Measurements from ENCODE around the gene PGF.

The PGF gene

GRCh38 chr14:74909501-74909900 is 45.9 kb downstream of the PGF start:
- Histone ChIP-seq H3K27ac (ENCODE audit: low read length) (no peak overlapping the region), H3K4me3 (ENCODE audit: low read length in 2 of 2) (no peak overlapping the region), H3K9ac (ENCODE audit: low read length in 2 of 2) (no peak overlapping the region), H3K27me3 (ENCODE audit: control insufficient read depth in 1 of 2, insufficient read depth in 2 of 2, low read length in 2 of 2) (no peaks in the 10 kb centered on the region), H3K4me1 (ENCODE audit: control insufficient read depth, insufficient read depth, low read length) (peaks cover 22% of the 10 kb centered on the region), H3K9me3 (ENCODE audit: control insufficient read depth in 2 of 2, low read length in 2 of 2) (no peaks in the 10 kb centered on the region), H3K36me3 (ENCODE audit: control insufficient read depth in 2 of 2, insufficient read depth in 2 of 2, low read length in 2 of 2) (peaks cover 3 to 4% of the 10 kb centered on the region in 2 donors)

- peaks cover 22% of the 10 kb centered on the region for H3K4me1 ChIP-seq (ENCODE audit: control insufficient read depth, insufficient read depth, low read length)
- no peaks in the 10 kb centered on the region for H3K27me3 ChIP-seq (ENCODE audit: control insufficient read depth in 1 of 2, insufficient read depth in 2 of 2, low read length in 2 of 2)
- no peaks in the 10 kb centered on the region for H3K9me3 ChIP-seq (ENCODE audit: control insufficient read depth in 2 of 2, low read length in 2 of 2)
- peaks cover 5 to 7% of the 10 kb centered on the region in 2 donors for H3K36me3 ChIP-seq (ENCODE audit: control insufficient read depth in 2 of 2, insufficient read depth in 2 of 2, low read length in 2 of 2)
- no peak overlapping the region for H3K27ac ChIP-seq (ENCODE audit: low read length)
- H3K9ac ChIP-seq (ENCODE audit: low read length in 2 of 2): no peak overlapping the region
- H3K4me3 ChIP-seq (ENCODE audit: low read length in 2 of 2): no peak overlapping the region
Measured at GRCh38 chr14:74908861-74909341, 46.5 kb downstream of the PGF start.

- Histone ChIP-seq H3K27me3 (ENCODE audit: control insufficient read depth in 1 of 2, insufficient read depth in 2 of 2, low read length in 2 of 2) (no peaks in the 10 kb centered on the region), H3K4me1 (ENCODE audit: control insufficient read depth, insufficient read depth, low read length) (peaks cover 22% of the 10 kb centered on the region), H3K36me3 (ENCODE audit: control insufficient read depth in 2 of 2, insufficient read depth in 2 of 2, low read length in 2 of 2) (peaks cover 10 to 12% of the 10 kb centered on the region in 2 donors), H3K9ac (ENCODE audit: low read length in 2 of 2) (no peak overlapping the region), H3K4me3 (ENCODE audit: low read length in 2 of 2) (no peak overlapping the region), H3K9me3 (ENCODE audit: control insufficient read depth in 2 of 2, low read length in 2 of 2) (no peaks in the 10 kb centered on the region), H3K27ac (ENCODE audit: low read length) (no peak overlapping the region)
Measured at GRCh38 chr14:74907744-74908143, 47.7 kb downstream of the PGF start.

- H3K4me3 ChIP-seq (ENCODE audit: low read length in 2 of 2): no peak overlapping the region
- H3K9ac ChIP-seq (ENCODE audit: low read length in 2 of 2): no peak overlapping the region
Measured at GRCh38 chr14:74906925-74907521, 48.4 kb downstream of the PGF start.

GRCh38 chr14:74905595-74906142 is 49.7 kb downstream of the PGF start:
- peak overlapping the region in 1 of 2 donors; percentile 32 for H3K9ac ChIP-seq (ENCODE audit: low read length in 2 of 2)
- H3K27me3 ChIP-seq (ENCODE audit: control insufficient read depth in 1 of 2, insufficient read depth in 2 of 2, low read length in 2 of 2): no peaks in the 10 kb centered on the region
- peaks cover 22% of the 10 kb centered on the region for H3K4me1 ChIP-seq (ENCODE audit: control insufficient read depth, insufficient read depth, low read length)
- H3K9me3 ChIP-seq (ENCODE audit: control insufficient read depth in 2 of 2, low read length in 2 of 2): no peaks in the 10 kb centered on the region
- H3K27ac ChIP-seq (ENCODE audit: low read length): no peak overlapping the region
- no peak overlapping the region for H3K4me3 ChIP-seq (ENCODE audit: low read length in 2 of 2)
- H3K36me3 ChIP-seq (ENCODE audit: control insufficient read depth in 2 of 2, insufficient read depth in 2 of 2, low read length in 2 of 2): peaks cover 28 to 32% of the 10 kb centered on the region in 2 donors

More at GRCh38 chr14:74906925-74907521, 48.4 kb downstream of the PGF start:
- H3K9me3 ChIP-seq (ENCODE audit: control insufficient read depth in 2 of 2, low read length in 2 of 2): no peaks in the 10 kb centered on the region
- no peak overlapping the region for H3K27ac ChIP-seq (ENCODE audit: low read length)
- H3K27me3 ChIP-seq (ENCODE audit: control insufficient read depth in 1 of 2, insufficient read depth in 2 of 2, low read length in 2 of 2): no peaks in the 10 kb centered on the region
- peaks cover 16 to 20% of the 10 kb centered on the region in 2 donors for H3K36me3 ChIP-seq (ENCODE audit: control insufficient read depth in 2 of 2, insufficient read depth in 2 of 2, low read length in 2 of 2)
- H3K4me1 ChIP-seq (ENCODE audit: control insufficient read depth, insufficient read depth, low read length): peaks cover 22% of the 10 kb centered on the region

- Histone ChIP-seq H3K4me3 (ENCODE audit: low read length in 2 of 2) (no peak overlapping the region), H3K36me3 (ENCODE audit: control insufficient read depth in 2 of 2, insufficient read depth in 2 of 2, low read length in 2 of 2) (peaks cover 36 to 39% of the 10 kb centered on the region in 2 donors), H3K27me3 (ENCODE audit: control insufficient read depth in 1 of 2, insufficient read depth in 2 of 2, low read length in 2 of 2) (no peaks in the 10 kb centered on the region), H3K9me3 (ENCODE audit: control insufficient read depth in 2 of 2, low read length in 2 of 2) (no peaks in the 10 kb centered on the region), H3K27ac (ENCODE audit: low read length) (no peak overlapping the region), H3K4me1 (ENCODE audit: control insufficient read depth, insufficient read depth, low read length) (peaks cover 22% of the 10 kb centered on the region), H3K9ac (ENCODE audit: low read length in 2 of 2) (no peak overlapping the region)
Measured at GRCh38 chr14:74904635-74905503, 50.5 kb downstream of the PGF start.

GRCh38 chr14:74902941-74903705 is 52.3 kb downstream of the PGF start:
- Histone ChIP-seq H3K9ac (ENCODE audit: low read length in 2 of 2) (no peak overlapping the region), H3K9me3 (ENCODE audit: control insufficient read depth in 2 of 2, low read length in 2 of 2) (no peaks in the 10 kb centered on the region), H3K27me3 (ENCODE audit: control insufficient read depth in 1 of 2, insufficient read depth in 2 of 2, low read length in 2 of 2) (no peaks in the 10 kb centered on the region), H3K4me3 (ENCODE audit: low read length in 2 of 2) (no peak overlapping the region), H3K36me3 (ENCODE audit: control insufficient read depth in 2 of 2, insufficient read depth in 2 of 2, low read length in 2 of 2) (peaks cover 53 to 57% of the 10 kb centered on the region in 2 donors), H3K4me1 (ENCODE audit: control insufficient read depth, insufficient read depth, low read length) (peaks cover 22% of the 10 kb centered on the region), H3K27ac (ENCODE audit: low read length) (no peak overlapping the region)

- Histone ChIP-seq H3K27ac (ENCODE audit: low read length) (no peak overlapping the region), H3K4me3 (ENCODE audit: low read length in 2 of 2) (no peak overlapping the region), H3K9ac (ENCODE audit: low read length in 2 of 2) (no peak overlapping the region), H3K9me3 (ENCODE audit: control insufficient read depth in 2 of 2, low read length in 2 of 2) (no peaks in the 10 kb centered on the region), H3K27me3 (ENCODE audit: control insufficient read depth in 1 of 2, insufficient read depth in 2 of 2, low read length in 2 of 2) (no peaks in the 10 kb centered on the region), H3K36me3 (ENCODE audit: control insufficient read depth in 2 of 2, insufficient read depth in 2 of 2, low read length in 2 of 2) (peaks cover 83 to 85% of the 10 kb centered on the region in 2 donors), H3K4me1 (ENCODE audit: control insufficient read depth, insufficient read depth, low read length) (no peaks in the 10 kb centered on the region)
Measured at GRCh38 chr14:74898694-74899093, 56.7 kb downstream of the PGF start.

GRCh38 chr14:74898083-74898482 is 57.3 kb downstream of the PGF start:
- Histone ChIP-seq H3K36me3 (ENCODE audit: control insufficient read depth in 2 of 2, insufficient read depth in 2 of 2, low read length in 2 of 2) (peaks cover 87 to 89% of the 10 kb centered on the region in 2 donors), H3K27ac (ENCODE audit: low read length) (no peak overlapping the region), H3K9me3 (ENCODE audit: control insufficient read depth in 2 of 2, low read length in 2 of 2) (no peaks in the 10 kb centered on the region), H3K27me3 (ENCODE audit: control insufficient read depth in 1 of 2, insufficient read depth in 2 of 2, low read length in 2 of 2) (no peaks in the 10 kb centered on the region), H3K9ac (ENCODE audit: low read length in 2 of 2) (no peak overlapping the region), H3K4me1 (ENCODE audit: control insufficient read depth, insufficient read depth, low read length) (no peaks in the 10 kb centered on the region), H3K4me3 (ENCODE audit: low read length in 2 of 2) (no peak overlapping the region)

GRCh38 chr14:74897642-74898041 is 57.8 kb downstream of the PGF start:
- Histone ChIP-seq H3K27me3 (ENCODE audit: control insufficient read depth in 1 of 2, insufficient read depth in 2 of 2, low read length in 2 of 2) (no peaks in the 10 kb centered on the region), H3K9ac (ENCODE audit: low read length in 2 of 2) (no peak overlapping the region), H3K27ac (ENCODE audit: low read length) (no peak overlapping the region)

More at GRCh38 chr14:74897642-74898041, 57.8 kb downstream of the PGF start:
- Histone ChIP-seq H3K4me1 (ENCODE audit: control insufficient read depth, insufficient read depth, low read length) (no peaks in the 10 kb centered on the region), H3K4me3 (ENCODE audit: low read length in 2 of 2) (no peak overlapping the region), H3K36me3 (ENCODE audit: control insufficient read depth in 2 of 2, insufficient read depth in 2 of 2, low read length in 2 of 2) (peaks cover 87 to 89% of the 10 kb centered on the region in 2 donors), H3K9me3 (ENCODE audit: control insufficient read depth in 2 of 2, low read length in 2 of 2) (no peaks in the 10 kb centered on the region)
